Measurements from ENCODE around the gene MAZ. TPM values are rescaled to one million over a fixed set of nuclear protein-coding genes. Genes with fewer than 3 reads are reported as not detected.

MAZ gene
- total and polyA plus RNA-seq, 8 donors, result 11.7 to 865 (median 110) TPM

- intact Hi-C loops (cut with DNase I; ENCODE audit: low total_unique reads), result loop anchor here (5.0 kb wide), 1 partner anchor 50 kb away; no protein-coding TSS in a partner anchor
- WGBS, 5 donors, result 0 to 2% (median 1%) methylated on average over 9 to 69 of the region's 69 CpGs
- peak overlapping the region; percentile 53 to 71 (median 67) for H3K4me3 ChIP-seq
- peaks cover 0 to 11% (median 0%) of the 10 kb centered on the region in 3 donors for H3K27me3 ChIP-seq
- peak overlapping the region; percentile 88 to 96 (median 94) for H3K27ac ChIP-seq
- no peak for TF ChIP-seq POLR2A (IDR thresholded peaks at IDR 0.05)
- TF ChIP-seq EP300 (IDR thresholded peaks at IDR 0.05), result no peak
- TF ChIP-seq, protein P1, sequence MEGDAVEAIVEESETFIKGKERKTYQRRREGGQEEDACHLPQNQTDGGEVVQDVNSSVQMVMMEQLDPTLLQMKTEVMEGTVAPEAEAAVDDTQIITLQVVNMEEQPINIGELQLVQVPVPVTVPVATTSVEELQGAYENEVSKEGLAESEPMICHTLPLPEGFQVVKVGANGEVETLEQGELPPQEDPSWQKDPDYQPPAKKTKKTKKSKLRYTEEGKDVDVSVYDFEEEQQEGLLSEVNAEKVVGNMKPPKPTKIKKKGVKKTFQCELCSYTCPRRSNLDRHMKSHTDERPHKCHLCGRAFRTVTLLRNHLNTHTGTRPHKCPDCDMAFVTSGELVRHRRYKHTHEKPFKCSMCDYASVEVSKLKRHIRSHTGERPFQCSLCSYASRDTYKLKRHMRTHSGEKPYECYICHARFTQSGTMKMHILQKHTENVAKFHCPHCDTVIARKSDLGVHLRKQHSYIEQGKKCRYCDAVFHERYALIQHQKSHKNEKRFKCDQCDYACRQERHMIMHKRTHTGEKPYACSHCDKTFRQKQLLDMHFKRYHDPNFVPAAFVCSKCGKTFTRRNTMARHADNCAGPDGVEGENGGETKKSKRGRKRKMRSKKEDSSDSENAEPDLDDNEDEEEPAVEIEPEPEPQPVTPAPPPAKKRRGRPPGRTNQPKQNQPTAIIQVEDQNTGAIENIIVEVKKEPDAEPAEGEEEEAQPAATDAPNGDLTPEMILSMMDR (IDR thresholded peaks at IDR 0.05), result peak in 5 of 7 experiments; percentile 27 to 54 (median 27)
- peak; percentile 63 to 85 (median 73) for TF ChIP-seq POLR2AphosphoS5 (IDR thresholded peaks at IDR 0.05)
- DNase-seq, result peak; percentile 89 to 97
- H3K36me3 ChIP-seq, result peaks cover 15 to 26% (median 22%) of the 10 kb centered on the region in 4 donors
- H3K9me3 ChIP-seq, result no peaks in the 10 kb centered on the region
- H3K4me1 ChIP-seq, result peaks cover 61 to 69% (median 68%) of the 10 kb centered on the region in 4 donors
Measured at GRCh38 chr16:29807426-29808218, 1.3 kb downstream of the MAZ start.

DNA sequence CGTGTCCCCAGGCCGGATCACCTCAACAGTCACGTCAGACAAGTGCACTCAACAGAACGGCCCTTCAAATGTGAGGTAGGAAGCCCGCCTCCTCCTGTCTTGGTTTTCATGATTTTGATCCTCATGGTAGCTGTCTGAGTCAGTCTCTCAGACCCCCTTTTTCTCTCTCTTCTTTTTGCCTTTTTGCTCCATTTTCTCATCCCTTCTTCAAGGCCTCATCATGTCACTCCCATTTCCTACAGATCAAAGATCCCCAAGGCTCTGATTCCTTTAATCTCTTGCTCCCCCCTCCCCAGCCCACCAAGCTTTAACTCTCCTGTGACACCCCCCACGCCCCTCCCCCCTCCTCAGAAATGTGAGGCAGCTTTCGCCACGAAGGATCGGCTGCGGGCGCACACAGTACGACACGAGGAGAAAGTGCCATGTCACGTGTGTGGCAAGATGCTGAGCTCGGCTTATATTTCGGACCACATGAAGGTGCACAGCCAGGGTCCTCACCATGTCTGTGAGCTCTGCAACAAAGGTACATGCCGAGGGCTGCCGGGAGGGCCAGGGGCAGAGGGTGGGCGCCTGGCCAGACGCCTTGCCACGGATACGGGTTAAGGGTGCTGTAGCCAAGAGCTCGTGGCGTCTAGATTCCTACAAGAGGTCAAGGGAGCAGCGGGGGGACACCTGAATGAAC lies 2.0 kb downstream of the MAZ start:
- peak in 1 of 2 donors; percentile 33 for DNase-seq
- TF ChIP-seq POLR2A (IDR thresholded peaks at IDR 0.05), result no peak
- no peak for TF ChIP-seq POLR2AphosphoS5 (IDR thresholded peaks at IDR 0.05)
- WGBS, 5 donors, result 41 to 45% (median 44%) methylated on average over 24 to 25 of the region's 25 CpGs
- Histone ChIP-seq H3K36me3 (peaks cover 15 to 23% (median 21%) of the 10 kb centered on the region in 4 donors), H3K27ac (peak overlapping the region; percentile 88 to 96 (median 94)), H3K4me3 (peak overlapping the region; percentile 53 to 71 (median 67)), H3K4me1 (peaks cover 62 to 76% (median 75%) of the 10 kb centered on the region in 4 donors), H3K27me3 (peaks cover 0 to 19% (median 0%) of the 10 kb centered on the region in 3 donors), H3K9me3 (no peaks in the 10 kb centered on the region)
- intact Hi-C loops (cut with DNase I; ENCODE audit: low total_unique reads), result loop anchor here (5.0 kb wide), 1 partner anchor 49 kb away; no protein-coding TSS in a partner anchor

DNA sequence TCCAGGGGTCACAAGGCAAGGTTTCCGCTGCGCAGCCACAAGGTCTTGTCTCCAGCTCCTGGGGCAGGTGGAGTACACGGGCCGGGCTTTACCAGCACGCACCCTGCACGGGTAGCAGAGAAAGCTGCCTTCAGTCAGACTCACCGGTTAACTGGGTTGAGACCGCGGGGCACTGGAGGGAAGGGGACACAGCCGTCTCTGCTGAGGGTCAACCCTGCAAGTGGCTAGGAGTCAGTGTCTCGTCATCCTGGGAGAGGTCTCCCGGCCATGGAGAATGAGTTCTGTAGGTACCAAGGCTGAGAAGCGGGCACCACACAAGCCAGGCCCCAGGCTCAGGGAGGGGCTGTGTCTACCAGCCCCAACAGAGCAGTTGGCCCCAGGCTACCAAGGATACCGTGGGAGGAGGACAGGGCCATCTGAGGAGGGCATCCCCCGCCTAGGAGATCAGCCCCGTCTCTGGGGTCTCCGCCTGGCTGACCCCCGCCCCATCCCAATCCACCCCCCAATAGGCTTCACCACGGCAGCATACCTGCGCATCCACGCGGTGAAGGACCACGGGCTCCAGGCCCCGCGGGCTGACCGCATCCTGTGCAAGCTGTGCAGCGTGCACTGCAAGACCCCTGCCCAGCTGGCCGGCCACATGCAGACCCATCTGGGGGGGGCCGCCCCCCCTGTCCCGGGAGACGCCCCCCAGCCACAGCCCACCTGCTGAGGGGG lies 2.9 kb downstream of the MAZ start:
- WGBS, 5 donors, result 72 to 79% (median 77%) methylated on average over 25 to 31 of the region's 31 CpGs
- H3K27ac ChIP-seq, result peak overlapping the region in 4 of 5 donors; percentile 88 to 96 (median 92)
- intact Hi-C loops (cut with DNase I; ENCODE audit: low total_unique reads), result loop anchor here (5.0 kb wide), 1 partner anchor 48 kb away; no protein-coding TSS in a partner anchor
- peaks cover 15 to 23% (median 21%) of the 10 kb centered on the region in 4 donors for H3K36me3 ChIP-seq
- H3K4me1 ChIP-seq, result peaks cover 60 to 79% (median 78%) of the 10 kb centered on the region in 4 donors
- H3K27me3 ChIP-seq, result peaks cover 0 to 22% (median 0%) of the 10 kb centered on the region in 3 donors
- no peak for DNase-seq
- peak overlapping the region in 2 of 4 donors; percentile 63 to 71 for H3K4me3 ChIP-seq
- no peaks in the 10 kb centered on the region for H3K9me3 ChIP-seq
- TF ChIP-seq POLR2AphosphoS5 (IDR thresholded peaks at IDR 0.05) (no peak), POLR2A (IDR thresholded peaks at IDR 0.05) (no peak), EP300 (IDR thresholded peaks at IDR 0.05) (no peak)
- TF ChIP-seq, protein P1 (IDR thresholded peaks at IDR 0.05), result no peak

- Histone ChIP-seq H3K4me1 (peaks cover 63 to 80% (median 78%) of the 10 kb centered on the region in 4 donors), H3K4me3 (peak overlapping the region in 2 of 4 donors; percentile 63 to 71)
- peak in 1 of 2 donors; percentile 52 for DNase-seq
Measured at GRCh38 chr16:29809850-29810698, 3.7 kb downstream of the MAZ start.

More at GRCh38 chr16:29809850-29810698, 3.7 kb downstream of the MAZ start:
- WGBS, 5 donors, result 53 to 62% (median 56%) methylated on average over 23 of the region's 23 CpGs
- Histone ChIP-seq H3K27ac (peak overlapping the region; percentile 52 to 96 (median 91)), H3K27me3 (peaks cover 0 to 22% (median 0%) of the 10 kb centered on the region in 3 donors), H3K9me3 (no peaks in the 10 kb centered on the region), H3K36me3 (peaks cover 15 to 23% (median 21%) of the 10 kb centered on the region in 4 donors)
- intact Hi-C loops (cut with DNase I; ENCODE audit: low total_unique reads), result loop anchor here (5.0 kb wide), 1 partner anchor 47 kb away; no protein-coding TSS in a partner anchor
- TF ChIP-seq, protein P1 (IDR thresholded peaks at IDR 0.05), result no peak
- TF ChIP-seq POLR2AphosphoS5 (IDR thresholded peaks at IDR 0.05) (no peak), POLR2A (IDR thresholded peaks at IDR 0.05) (no peak), EP300 (IDR thresholded peaks at IDR 0.05) (no peak)
